PC-3 (cell line): ENCODE measurements around the gene MSH3.
A peak's percentile ranks its signal among the peaks of the same experiment; 100 is the strongest.

ENCODE experiments used
- CTCF ChIP-seq: fragments of 300-600 bp; sonication (generic); conservative IDR thresholded peaks from 2 replicates; pipeline ENCODE4 v1.5.1; 2017; ENCODE audit warnings: antibody characterized with exemption, low read depth, mild to moderate bottlenecking, low read length
- EZH2 ChIP-seq: fragments of 300-600 bp; sonication (generic); IDR thresholded peaks from one replicate; pipeline ENCODE4 v1.6.1; 2017; ENCODE audit warnings: antibody characterized with exemption, mild to moderate bottlenecking, low read length; ENCODE audit not compliant: unreplicated experiment
- EZH2phosphoT487 ChIP-seq: fragments of 300-600 bp; sonication (generic); IDR thresholded peaks from 2 replicates; pipeline ENCODE4 v1.6.1; 2018; ENCODE audit warnings: mild to moderate bottlenecking, antibody characterized with exemption, low read length, borderline replicate concordance

- no peak for TF ChIP-seq EZH2
- TF ChIP-seq CTCF: peak; percentile 63
- TF ChIP-seq EZH2phosphoT487: no peak
These were observed 17.8 kb downstream of the MSH3 start for GRCh38 chr5:80672140-80672736.
